ELF-1 (cell line): ENCODE results near the gene MADD.

Experiments used
- DNase-seq: peaks from one replicate; pipeline ENCODE4 v3.0.0-alpha.2; 2016; ENCODE audit warnings: low read depth, low spot score

MADD gene

GRCh38 chr11:47338396-47339241, 68.7 kb downstream of the MADD start:
- no peak for DNase-seq

- no peak for DNase-seq
These were observed 70.1 kb downstream of the MADD start for GRCh38 chr11:47340010-47340409.

GRCh38 chr11:47340980-47341775, 71.2 kb downstream of the MADD start:
- DNase-seq = no peak

- DNase-seq = no peak
These were observed 72.3 kb downstream of the MADD start for GRCh38 chr11:47342036-47342803.

- DNase-seq = no peak
These were observed 72.9 kb downstream of the MADD start for GRCh38 chr11:47342854-47343253.

- DNase-seq = no peak
These were observed 76.1 kb downstream of the MADD start for GRCh38 chr11:47345890-47346563.

GRCh38 chr11:47347137-47347536, 77.2 kb downstream of the MADD start:
- DNase-seq = no peak

GRCh38 chr11:47348131-47348802, 78.3 kb downstream of the MADD start:
- DNase-seq = no peak

GRCh38 chr11:47348859-47349258, 78.9 kb downstream of the MADD start:
- peak; percentile 43 for DNase-seq

GRCh38 chr11:47349521-47350095, 79.7 kb downstream of the MADD start:
- no peak for DNase-seq

- DNase-seq = no peak
These were observed 80.4 kb downstream of the MADD start for GRCh38 chr11:47350315-47350714.

GRCh38 chr11:47351156-47352126, 81.5 kb downstream of the MADD start:
- no peak for DNase-seq

GRCh38 chr11:47352556-47352955, 82.6 kb downstream of the MADD start, which contains the start of gene MYBPC3:
MYBPC3 (minus strand) TSS chr11:47352702; CDS start chr11:47352647, 55 bp downstream.
- no peak for DNase-seq

- DNase-seq = no peak
These were observed 84.2 kb downstream of the MADD start for GRCh38 chr11:47353978-47354774.

GRCh38 chr11:47354913-47355282, 85.0 kb downstream of the MADD start:
- no peak for DNase-seq

GRCh38 chr11:47355283-47356128, 85.6 kb downstream of the MADD start:
- peak; percentile 98 for DNase-seq
